DOHH2 (cell line): ENCODE results near the gene MEP1A.
"Not testable (repeated sequence)": the region's sequence is repeated elsewhere in the genome, so short reads cannot be mapped to it uniquely, and the experiment has no call there.

Experiments
- H3F3A ChIP-seq: fragments of 200-600 bp; sonication (generic), shearing (Covaris generic); 2 replicates; pipeline ENCODE4 v1.6.0; 2016; ENCODE audit warnings: antibody characterized with exemption, mild to moderate bottlenecking; ENCODE audit not compliant: control insufficient read depth, insufficient read depth
- H3K27ac ChIP-seq: fragments of 200-600 bp; sonication (generic); 2 replicates; pipeline ENCODE4 v1.5.1; 2014; ENCODE audit warnings: low read depth, mild to moderate bottlenecking, low read length, moderate library complexity
- H3K27me3 ChIP-seq: fragments of 200-600 bp; sonication (generic); 2 replicates; pipeline ENCODE4 v1.6.1; 2014; ENCODE audit warnings: mild to moderate bottlenecking, low read length, mixed read lengths; ENCODE audit not compliant: control insufficient read depth
- H3K36me3 ChIP-seq: fragments of 200-600 bp; sonication (generic); 2 replicates; pipeline ENCODE4 v1.6.1; 2014; ENCODE audit warnings: mild to moderate bottlenecking, low read length, moderate library complexity, mixed read lengths; ENCODE audit not compliant: control insufficient read depth
- H3K4me1 ChIP-seq: fragments of 200-600 bp; sonication (generic); 2 replicates; pipeline ENCODE4 v1.6.1; 2014; ENCODE audit warnings: mild to moderate bottlenecking, low read length, mixed read lengths; ENCODE audit not compliant: control insufficient read depth
- H3K4me2 ChIP-seq: fragments of 200-600 bp; sonication (generic); 2 replicates; pipeline ENCODE4 v1.6.0; 2014; ENCODE audit warnings: mild to moderate bottlenecking, low read length, moderate library complexity
- H3K4me3 ChIP-seq: fragments of 200-600 bp; sonication (generic); 2 replicates; pipeline ENCODE4 v1.5.1; 2014; ENCODE audit warnings: mild to moderate bottlenecking, low read length, mixed read lengths
- H3K79me2 ChIP-seq: fragments of 200-600 bp; sonication (generic); 2 replicates; pipeline ENCODE4 v1.6.1; 2014; ENCODE audit warnings: mild to moderate bottlenecking, low read length, mixed read lengths; ENCODE audit not compliant: control insufficient read depth
- H3K9me2 ChIP-seq: fragments of 200-600 bp; sonication (generic); replicated peaks from 2 replicates; pipeline ENCODE4 v1.6.1; 2014; ENCODE audit warnings: mild to moderate bottlenecking, low read length, mixed read lengths; ENCODE audit not compliant: control insufficient read depth
- H3K9me3 ChIP-seq: fragments of 200-600 bp; sonication (generic); 2 replicates; pipeline ENCODE4 v1.6.1; 2014; ENCODE audit warnings: antibody characterized with exemption, low read length, mixed read lengths; ENCODE audit not compliant: control insufficient read depth, insufficient read depth
- H4K20me1 ChIP-seq: fragments of 200-600 bp; sonication (generic); 2 replicates; pipeline ENCODE4 v1.6.0; 2014; ENCODE audit warnings: low read depth, mild to moderate bottlenecking, antibody characterized with exemption, low read length, moderate library complexity; ENCODE audit not compliant: control insufficient read depth, insufficient read depth
- EZH2phosphoT487 ChIP-seq: fragments of 200-600 bp; sonication (generic); IDR thresholded peaks from 2 replicates; pipeline ENCODE4 v1.6.1; 2017; ENCODE audit warnings: borderline replicate concordance, mild to moderate bottlenecking, antibody characterized with exemption, low read length, moderate library complexity, mixed read lengths
- TF ChIP-seq, protein P1 (sequence below): fragments of 200-600 bp; sonication (generic); IDR thresholded peaks from one replicate; pipeline ENCODE4 v1.5.1; 2014; ENCODE audit warnings: antibody characterized with exemption, mild to moderate bottlenecking, low read depth, low read length; ENCODE audit not compliant: poor library complexity, severe bottlenecking

MEP1A gene

GRCh38 chr6:46821458-46821881, 28.3 kb downstream of the MEP1A start:
- H3K4me3 ChIP-seq: no peak overlapping the region
- no peaks in the 10 kb centered on the region for H3K9me3 ChIP-seq
- H3K27ac ChIP-seq: no peak overlapping the region
- no peaks in the 10 kb centered on the region for H3K79me2 ChIP-seq
- no peaks in the 10 kb centered on the region for H3K36me3 ChIP-seq
- H3K4me1 ChIP-seq: no peaks in the 10 kb centered on the region
- no peak for TF ChIP-seq EZH2phosphoT487
- H3K9me2 ChIP-seq: no peaks in the 10 kb centered on the region
- H3K4me2 ChIP-seq: no peak overlapping the region
- H3F3A ChIP-seq: no peaks in the 10 kb centered on the region; the same call in 1 of the 2 replicates
- no peaks in the 10 kb centered on the region for H4K20me1 ChIP-seq
- peaks cover 3% of the 10 kb centered on the region; the same call in 1 of the 2 replicates for H3K27me3 ChIP-seq

DNA sequence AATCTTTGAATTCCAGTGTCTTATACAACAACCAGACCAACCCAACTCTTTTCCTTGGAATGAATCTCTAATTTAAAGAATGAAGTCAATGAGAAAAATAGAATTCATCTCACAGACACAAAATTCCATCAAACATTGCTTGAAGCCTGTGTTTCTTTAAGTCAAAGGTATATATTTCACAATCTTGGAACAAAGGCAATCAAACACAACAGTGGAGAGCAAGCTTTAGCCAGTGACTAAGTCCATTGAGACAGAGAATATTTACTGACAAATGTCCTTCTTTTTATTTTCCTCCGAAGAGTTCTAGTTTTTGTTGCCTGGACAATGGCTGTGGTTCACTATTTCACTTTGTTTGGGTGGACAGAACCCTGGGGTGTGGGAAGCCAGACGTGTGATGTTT, 35.8 kb downstream of the MEP1A start:
- Histone ChIP-seq H3F3A (no peaks in the 10 kb centered on the region; the same call in 1 of the 2 replicates), H3K79me2 (no peaks in the 10 kb centered on the region), H3K9me3 (no peaks in the 10 kb centered on the region), H3K4me1 (peaks cover 3% of the 10 kb centered on the region), H3K27ac (no peak overlapping the region), H4K20me1 (no peaks in the 10 kb centered on the region), H3K36me3 (no peaks in the 10 kb centered on the region), H3K27me3 (peaks cover 3% of the 10 kb centered on the region; the same call in 1 of the 2 replicates), H3K4me2 (no peak overlapping the region), H3K4me3 (no peak overlapping the region), H3K9me2 (no peaks in the 10 kb centered on the region)
- TF ChIP-seq, protein P1, sequence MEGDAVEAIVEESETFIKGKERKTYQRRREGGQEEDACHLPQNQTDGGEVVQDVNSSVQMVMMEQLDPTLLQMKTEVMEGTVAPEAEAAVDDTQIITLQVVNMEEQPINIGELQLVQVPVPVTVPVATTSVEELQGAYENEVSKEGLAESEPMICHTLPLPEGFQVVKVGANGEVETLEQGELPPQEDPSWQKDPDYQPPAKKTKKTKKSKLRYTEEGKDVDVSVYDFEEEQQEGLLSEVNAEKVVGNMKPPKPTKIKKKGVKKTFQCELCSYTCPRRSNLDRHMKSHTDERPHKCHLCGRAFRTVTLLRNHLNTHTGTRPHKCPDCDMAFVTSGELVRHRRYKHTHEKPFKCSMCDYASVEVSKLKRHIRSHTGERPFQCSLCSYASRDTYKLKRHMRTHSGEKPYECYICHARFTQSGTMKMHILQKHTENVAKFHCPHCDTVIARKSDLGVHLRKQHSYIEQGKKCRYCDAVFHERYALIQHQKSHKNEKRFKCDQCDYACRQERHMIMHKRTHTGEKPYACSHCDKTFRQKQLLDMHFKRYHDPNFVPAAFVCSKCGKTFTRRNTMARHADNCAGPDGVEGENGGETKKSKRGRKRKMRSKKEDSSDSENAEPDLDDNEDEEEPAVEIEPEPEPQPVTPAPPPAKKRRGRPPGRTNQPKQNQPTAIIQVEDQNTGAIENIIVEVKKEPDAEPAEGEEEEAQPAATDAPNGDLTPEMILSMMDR: no peak
- TF ChIP-seq EZH2phosphoT487: no peak

GRCh38 chr6:46832816-46833215, 39.6 kb downstream of the MEP1A start:
- Histone ChIP-seq H3K9me2 (no peaks in the 10 kb centered on the region), H3K4me1 (peaks cover 3% of the 10 kb centered on the region)

GRCh38 chr6:46834257-46834916, 41.2 kb downstream of the MEP1A start:
- H3K36me3 ChIP-seq, H3F3A ChIP-seq, H3K79me2 ChIP-seq, H3K9me3 ChIP-seq, H3K9me2 ChIP-seq, H3K4me2 ChIP-seq, H3K4me3 ChIP-seq, H3K4me1 ChIP-seq, H3K27ac ChIP-seq, H3K27me3 ChIP-seq, H4K20me1 ChIP-seq: not testable (repeated sequence)

More at GRCh38 chr6:46832816-46833215, 39.6 kb downstream of the MEP1A start:
- Histone ChIP-seq H3K4me2 (no peak overlapping the region), H4K20me1 (no peaks in the 10 kb centered on the region), H3K9me3 (no peaks in the 10 kb centered on the region), H3K27ac (no peak overlapping the region), H3K27me3 (no peaks in the 10 kb centered on the region), H3K4me3 (no peak overlapping the region), H3F3A (no peaks in the 10 kb centered on the region), H3K36me3 (no peaks in the 10 kb centered on the region), H3K79me2 (no peaks in the 10 kb centered on the region)
- TF ChIP-seq, protein P1: no peak
- TF ChIP-seq EZH2phosphoT487: no peak

- H3K9me2 ChIP-seq, H3K27ac ChIP-seq, H3K4me3 ChIP-seq, H3K27me3 ChIP-seq, H3K9me3 ChIP-seq, H3K4me1 ChIP-seq, H4K20me1 ChIP-seq, H3K36me3 ChIP-seq, H3K79me2 ChIP-seq, H3F3A ChIP-seq, H3K4me2 ChIP-seq: not testable (repeated sequence)
Observed at GRCh38 chr6:46834991-46835390, 41.8 kb downstream of the MEP1A start.
